Measurements from ENCODE around the gene AFF3.
"Not testable (repeated sequence)": the region's sequence is repeated elsewhere in the genome, so short reads cannot be mapped to it uniquely, and the experiment has no call there.

AFF3 gene, protein sequence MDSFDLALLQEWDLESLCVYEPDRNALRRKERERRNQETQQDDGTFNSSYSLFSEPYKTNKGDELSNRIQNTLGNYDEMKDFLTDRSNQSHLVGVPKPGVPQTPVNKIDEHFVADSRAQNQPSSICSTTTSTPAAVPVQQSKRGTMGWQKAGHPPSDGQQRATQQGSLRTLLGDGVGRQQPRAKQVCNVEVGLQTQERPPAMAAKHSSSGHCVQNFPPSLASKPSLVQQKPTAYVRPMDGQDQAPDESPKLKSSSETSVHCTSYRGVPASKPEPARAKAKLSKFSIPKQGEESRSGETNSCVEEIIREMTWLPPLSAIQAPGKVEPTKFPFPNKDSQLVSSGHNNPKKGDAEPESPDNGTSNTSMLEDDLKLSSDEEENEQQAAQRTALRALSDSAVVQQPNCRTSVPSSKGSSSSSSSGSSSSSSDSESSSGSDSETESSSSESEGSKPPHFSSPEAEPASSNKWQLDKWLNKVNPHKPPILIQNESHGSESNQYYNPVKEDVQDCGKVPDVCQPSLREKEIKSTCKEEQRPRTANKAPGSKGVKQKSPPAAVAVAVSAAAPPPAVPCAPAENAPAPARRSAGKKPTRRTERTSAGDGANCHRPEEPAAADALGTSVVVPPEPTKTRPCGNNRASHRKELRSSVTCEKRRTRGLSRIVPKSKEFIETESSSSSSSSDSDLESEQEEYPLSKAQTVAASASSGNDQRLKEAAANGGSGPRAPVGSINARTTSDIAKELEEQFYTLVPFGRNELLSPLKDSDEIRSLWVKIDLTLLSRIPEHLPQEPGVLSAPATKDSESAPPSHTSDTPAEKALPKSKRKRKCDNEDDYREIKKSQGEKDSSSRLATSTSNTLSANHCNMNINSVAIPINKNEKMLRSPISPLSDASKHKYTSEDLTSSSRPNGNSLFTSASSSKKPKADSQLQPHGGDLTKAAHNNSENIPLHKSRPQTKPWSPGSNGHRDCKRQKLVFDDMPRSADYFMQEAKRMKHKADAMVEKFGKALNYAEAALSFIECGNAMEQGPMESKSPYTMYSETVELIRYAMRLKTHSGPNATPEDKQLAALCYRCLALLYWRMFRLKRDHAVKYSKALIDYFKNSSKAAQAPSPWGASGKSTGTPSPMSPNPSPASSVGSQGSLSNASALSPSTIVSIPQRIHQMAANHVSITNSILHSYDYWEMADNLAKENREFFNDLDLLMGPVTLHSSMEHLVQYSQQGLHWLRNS (N-terminal part only)

DNA sequence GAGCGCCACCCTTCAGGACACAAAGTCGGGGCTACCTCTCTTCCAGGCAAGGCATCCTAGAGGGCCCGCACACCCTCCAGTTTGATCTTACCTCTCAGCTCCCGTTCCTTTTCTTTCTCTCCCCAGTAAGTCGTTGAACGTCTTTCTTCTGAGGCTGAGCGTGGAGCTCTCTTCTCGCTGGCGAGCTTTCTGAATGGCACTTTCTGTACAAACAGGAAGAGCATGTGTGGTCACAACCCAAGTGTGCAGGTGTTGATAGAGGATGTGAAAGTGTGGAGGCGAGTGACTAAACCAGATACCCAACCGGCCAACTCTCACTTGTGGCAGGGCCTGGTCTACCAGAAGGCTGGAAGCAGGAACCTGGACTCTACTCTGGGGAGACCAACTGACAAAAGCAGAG is at the start of gene AFF3:
Gene AFF3, minus strand, starts transcription at position 198 of the 400 bp plus-strand sequence. CDS start 38,136 bp downstream, outside the sequence.
- DNase-seq = no peak

DNA sequence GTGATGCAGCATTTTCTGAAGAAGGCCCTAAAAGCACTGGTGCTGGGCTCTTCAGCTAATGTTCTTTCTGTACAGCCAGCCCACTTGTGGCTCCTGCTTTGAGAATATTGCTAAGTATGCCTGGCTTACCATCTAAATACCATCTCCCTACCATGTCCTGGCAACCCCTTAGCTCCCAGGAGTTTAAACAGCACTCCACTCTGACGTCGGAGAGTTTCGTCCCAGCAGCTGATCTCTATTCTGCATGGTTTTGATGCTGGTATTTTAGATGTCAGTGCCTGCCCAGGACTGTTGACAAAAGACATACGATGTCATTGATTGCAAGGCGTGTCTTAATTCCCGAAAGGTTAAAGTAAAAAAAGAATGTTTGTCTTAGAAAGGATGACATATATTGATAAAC is 47.0 kb upstream of the AFF3 start:
- DNase-seq = no peak

DNA sequence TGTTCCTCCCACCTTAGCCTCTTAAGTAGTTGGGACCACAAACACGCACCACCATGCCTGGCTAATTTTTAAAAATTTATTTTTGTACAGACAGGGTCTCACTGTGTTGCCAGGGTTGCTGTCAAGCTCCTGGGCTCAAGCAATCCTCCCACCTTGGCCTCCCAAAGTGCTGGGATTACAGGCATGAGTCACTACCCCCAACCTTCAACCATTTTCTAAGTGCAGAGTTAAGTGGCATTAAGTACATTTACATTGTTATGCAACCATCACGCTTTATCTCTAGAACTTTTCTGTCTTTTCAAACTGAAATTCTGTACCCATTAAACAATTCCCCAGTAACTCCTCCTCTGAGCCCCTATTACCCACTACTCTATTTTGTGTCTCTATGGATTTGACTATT is 45.9 kb upstream of the AFF3 start:
- DNase-seq = no peak

DNA sequence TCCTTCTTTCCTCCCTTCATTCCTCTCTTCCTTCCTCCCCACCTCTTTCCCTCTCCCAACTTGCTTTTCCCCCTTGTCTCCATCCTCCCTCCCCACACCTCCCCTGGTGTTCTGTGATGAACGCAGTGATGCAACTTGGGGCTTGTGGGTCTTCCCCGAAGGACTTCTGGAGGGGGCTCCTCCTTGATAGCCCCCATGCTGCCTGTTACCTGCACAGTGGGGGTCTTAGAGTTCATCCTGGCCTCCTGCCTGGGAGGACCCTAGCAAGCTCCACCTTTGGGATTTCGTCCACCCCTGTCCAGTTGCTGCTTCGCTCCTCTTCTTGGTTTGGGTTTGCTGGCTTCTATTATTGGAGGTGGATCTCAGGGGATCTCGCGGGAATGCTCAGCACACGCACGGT is 43.7 kb upstream of the AFF3 start:
- DNase-seq = no peak

DNA sequence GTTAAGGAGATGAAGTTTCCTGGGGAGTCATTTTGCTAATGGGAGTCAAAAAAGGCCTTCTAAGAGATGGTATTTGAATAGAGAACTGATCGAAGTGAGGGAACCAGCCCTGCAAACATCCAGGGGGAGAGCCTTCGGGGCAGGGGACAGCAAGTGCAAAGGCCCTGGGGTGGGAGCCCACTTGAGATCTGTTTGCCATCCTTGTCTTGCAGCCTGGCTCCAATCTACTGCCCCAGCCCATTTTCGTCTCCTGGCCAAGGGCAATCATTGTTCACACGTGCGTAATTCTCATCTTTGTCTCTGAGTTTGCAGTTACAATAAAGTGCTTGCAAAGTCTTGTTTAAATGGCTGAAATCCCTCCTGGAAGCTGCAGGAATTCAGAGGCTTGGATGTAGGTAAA is 43.1 kb upstream of the AFF3 start:
- DNase-seq = no peak

DNA sequence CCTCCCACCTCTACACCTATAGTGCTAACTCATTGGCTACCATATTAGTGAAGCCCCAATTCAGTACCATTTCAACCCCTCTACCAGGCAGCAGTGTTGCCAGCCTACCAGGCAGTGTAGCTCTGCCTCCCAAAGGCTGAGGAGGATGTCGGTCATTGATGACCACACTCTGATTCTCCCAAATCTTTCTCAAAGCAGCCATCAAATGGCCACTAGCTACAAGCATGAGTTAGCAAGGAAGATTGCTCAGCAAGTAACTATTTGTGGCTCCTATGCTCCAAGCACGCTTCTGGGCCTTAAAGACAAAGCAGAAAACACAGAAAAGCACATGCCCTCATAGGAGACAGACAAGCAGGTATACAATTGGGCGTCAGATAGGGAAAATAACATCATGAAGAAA is 42.7 kb upstream of the AFF3 start:
- DNase-seq = no peak

DNA sequence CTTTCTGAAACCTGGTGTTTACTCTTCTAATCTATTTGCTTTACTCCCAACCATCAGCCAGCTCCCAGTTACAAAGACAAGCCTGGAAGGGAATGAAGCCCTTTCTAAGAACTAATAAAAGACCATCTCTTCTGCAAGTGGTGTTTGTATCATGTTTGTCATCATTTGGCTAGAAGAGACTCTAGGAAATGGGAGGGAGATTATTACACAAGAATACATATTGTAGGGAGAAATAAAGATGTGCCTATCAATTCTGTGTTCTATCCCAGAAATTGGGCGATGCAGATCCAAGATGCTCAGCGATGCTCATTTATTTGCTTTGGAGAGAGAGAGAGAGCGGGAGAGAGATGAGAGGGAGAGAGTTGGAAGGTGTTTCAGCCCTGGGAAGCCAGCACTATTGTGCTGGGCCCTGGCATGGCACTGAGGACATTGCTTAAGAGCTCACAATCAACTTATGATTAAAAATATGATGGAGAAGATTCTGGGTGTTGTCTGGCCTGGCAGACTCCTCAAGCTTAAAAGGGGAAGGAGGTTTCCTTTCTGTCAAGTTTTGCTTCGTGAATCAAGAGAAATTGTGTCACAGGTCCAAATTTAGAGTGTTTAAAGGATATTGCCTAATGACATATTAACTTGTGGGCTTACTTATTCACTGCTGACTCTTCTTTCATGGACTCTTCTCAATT is 41.8 kb upstream of the AFF3 start:
- DNase-seq = peak; percentile 21

DNA sequence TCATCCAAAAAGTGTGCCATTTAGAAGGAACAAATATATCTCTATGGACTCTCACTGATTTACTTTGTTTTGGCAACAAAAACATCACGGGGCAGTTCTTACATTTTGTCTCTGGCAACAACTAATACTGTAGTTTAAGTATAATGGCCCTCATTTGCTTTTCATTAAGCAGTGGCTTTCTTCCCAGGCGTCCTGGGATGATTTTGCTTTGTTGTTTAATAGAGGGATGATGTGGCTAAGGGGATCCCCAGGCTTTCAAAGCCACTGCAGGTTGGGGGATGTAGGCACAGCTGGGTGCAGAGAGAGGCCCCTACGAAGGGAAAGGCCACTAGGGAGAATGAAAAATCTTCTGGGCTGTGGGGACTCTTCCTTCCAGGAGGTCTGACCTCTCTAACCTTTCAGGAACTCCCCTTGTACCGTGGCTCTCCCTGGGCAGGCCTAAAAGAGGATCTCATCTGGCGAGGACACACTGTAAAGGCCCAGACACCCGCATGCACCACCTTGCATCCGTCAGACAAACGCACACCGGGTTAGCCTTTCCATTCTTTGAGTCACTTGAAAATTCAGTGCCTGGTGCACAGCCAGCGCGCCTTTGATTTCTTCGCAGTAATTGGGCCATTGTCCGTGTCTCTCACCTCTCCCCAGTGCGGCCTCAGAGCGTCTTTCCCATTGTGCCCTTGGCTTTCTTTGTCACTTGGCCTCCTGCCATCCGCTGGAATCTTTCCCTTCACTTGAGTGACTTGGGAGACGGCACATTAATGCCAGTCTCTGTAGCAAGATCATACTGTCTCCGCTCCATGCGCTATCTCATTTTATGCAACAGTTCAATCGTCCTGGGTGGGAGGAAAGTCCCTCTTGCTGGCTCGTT is 40.3 kb upstream of the AFF3 start:
- no peak for DNase-seq

DNA sequence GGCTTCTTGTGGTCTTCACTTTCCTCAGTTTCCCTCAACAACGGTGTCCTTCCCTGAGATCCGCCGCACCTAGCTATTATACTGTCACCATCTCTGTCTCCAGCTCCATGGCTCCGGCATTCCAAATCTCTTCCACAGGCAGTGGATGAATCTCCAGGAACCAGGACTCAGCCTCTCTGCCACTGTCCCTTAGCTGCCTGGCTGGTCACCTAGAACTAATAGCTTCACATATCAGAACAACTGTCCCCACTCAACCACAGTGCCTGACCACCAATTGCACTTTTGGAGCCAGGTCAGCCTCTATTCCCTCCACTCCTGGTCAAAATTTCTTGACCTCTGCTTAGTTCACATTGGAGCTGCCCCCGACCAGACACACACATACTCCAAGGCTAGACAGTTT is 38.1 kb upstream of the AFF3 start:
- DNase-seq = no peak

DNA sequence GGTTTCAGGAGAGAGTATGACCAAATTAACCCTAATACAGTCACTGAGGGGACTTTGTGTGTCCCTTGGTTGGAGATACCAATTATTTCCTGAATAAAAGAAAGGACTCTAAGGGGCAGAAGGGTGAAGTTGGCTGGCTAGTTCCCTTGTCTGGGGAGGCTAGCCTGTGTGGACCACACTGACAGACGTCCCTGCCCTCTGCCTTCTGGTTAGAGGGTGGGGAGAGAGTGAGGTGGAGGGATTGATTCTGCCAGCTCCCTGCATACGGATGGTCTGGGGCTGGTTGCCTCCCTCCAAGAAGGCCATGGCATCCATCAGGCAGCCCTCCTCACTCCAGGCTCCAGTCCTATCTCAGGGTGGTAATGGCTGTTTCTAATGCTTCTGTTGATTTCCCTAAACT is 37.4 kb upstream of the AFF3 start:
- no peak for DNase-seq

DNA sequence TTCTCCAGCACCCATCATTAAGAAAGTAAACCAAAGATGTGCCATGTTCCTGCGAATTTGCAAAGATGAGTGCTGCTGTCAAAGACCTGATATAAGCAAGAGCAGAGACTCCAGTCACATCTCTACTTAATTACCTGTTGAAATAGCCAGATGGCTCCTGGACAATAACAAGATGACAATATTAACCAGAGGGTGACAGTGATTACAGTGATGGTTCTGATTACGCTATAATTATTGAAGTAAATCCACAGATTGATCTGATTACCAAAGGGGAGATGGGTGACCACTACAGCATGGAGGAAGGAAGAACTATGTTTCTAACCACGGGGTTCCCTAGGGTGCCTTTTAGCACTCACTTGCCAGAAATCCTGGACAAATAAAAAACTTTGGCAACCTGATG is 36.5 kb upstream of the AFF3 start:
- no peak for DNase-seq

DNA sequence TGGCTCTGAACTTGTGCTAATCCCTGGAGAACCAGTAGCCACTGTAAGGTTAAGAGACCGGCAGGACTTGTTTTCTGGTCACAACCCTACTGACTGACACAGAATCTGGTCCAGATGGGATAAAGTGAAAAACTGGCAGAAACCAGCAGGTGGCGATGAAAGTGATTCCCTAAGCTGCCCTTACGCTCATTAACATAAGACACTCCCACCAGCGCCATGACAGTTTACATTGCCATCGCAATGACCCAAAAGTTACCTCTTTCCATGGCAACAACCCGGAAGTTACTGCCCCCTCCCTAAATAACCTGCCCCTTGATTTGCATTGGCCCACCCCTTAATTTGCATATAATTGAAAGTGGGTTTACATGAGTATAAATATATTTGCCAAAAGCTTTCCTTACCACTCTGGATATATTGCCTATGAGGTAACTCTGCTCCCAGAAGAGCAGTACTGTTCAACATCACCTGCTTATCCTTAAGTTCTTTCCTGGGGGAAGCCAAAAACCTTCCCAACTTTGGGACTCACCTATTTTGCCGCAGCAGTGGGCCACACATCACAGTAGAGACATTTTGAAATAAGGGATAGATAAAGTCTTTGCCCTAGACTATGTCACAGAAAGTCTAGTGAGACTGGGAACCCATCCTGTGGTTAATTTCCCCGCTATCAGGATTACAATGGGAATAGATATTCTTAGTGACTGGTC is 35.8 kb upstream of the AFF3 start:
- DNase-seq = no peak

DNA sequence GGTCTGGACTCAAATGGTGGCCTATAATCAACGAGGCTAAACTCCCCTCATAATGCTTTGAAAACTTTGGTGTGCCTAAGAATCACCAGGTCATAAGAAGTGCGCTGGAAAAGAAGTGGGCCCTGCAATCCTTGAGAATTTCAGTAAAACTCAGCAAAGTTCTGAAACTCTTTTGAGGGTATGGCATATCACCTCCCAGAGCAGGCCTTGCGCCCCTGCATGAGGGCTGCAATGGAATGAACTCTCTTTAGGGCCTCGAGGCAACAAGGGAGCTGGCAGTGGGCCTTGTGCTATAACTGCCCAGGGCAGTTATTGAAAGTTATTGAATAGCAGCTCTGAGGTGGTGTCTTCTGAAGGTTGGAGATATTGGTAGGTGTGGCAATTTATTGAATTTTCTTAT is 34.5 kb upstream of the AFF3 start:
- DNase-seq = no peak

DNA sequence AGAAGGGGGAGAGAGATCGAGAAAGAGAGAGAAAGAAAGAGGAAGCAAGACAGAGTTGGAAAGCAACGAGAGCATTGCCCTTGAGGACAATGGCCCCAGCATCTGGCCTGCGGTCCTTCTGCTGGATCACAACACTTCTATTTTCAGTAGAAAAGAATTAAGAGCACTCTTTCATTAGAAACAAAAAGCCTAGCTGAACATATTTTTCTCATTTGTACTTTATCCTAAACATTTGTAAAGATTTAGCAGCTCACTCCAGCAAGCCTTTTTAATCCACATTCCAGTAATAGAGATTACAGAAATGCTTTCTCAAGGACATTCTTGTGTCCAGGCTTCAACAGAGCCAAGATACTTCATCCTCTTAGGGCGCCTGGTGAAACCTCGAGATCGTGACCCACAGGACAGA is 31.6 kb upstream of the AFF3 start:
- no peak for DNase-seq

DNA sequence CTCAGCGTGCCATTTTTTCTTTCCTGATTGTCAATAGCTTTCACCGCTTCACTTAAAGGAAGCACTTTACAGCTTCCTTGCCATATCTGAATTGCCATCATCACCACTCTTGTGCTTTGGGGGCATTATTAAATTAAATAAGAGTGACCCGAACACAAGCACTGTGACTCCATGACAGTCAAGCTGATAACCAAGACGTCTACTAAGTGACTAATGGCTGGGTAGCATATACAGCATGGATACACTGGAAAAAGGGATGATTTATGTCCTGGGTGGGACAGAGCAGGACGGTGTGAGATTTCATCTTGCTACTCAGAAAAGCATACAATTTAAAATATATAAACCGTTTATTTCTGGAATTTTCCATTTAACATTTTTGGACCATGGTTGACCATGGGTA is 24.3 kb upstream of the AFF3 start:
- no peak for DNase-seq

DNA sequence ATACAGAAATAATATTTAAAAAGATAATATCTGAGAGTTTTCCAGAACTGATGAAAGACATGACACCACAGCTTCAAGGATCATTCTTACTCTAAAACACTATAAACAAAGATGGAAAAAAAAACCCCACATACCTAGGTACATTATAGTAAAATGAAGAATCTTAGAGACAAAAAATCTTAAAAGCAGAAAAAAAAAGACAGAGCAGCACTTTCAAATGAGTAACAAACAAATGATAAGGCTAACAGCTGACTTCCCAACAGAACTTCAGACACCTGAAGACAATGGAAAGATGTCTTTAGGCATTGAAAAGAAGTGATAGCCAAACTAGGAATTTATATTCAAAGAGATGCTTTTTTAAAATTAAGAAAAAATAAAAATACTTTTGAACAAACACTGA is 21.2 kb upstream of the AFF3 start:
- no peak for DNase-seq

DNA sequence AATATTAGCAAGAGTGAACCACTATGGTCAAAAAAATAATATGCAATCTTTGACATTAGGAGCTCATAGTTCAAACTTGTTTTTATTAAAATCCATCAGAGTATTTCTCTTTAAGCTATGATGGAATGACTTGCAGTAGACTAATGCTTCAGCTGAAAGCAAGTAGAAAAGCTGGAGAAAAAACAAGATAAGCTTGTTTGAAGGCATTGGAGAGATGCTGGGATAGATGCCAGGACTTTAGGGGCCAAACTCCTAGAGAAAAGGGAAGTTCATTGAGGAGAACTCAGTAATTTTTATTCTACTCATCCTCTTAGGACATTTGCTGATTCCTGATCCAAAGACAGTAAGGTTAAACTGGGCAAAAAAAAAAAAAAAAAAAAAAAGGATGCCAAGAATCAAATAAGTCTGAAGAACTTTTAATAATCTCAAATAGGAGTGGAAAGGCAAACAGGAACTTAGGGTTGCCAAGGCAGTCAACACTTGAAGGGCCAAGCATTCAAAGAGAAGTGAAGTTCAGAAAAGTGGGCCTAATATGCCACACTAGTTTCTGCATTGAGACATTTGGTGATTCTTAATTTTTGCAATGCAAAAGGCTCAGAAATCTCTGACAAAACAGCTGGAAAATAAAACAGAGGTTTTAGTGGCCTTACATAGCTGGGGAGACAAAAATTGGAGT is 19.7 kb upstream of the AFF3 start:
- no peak for DNase-seq

DNA sequence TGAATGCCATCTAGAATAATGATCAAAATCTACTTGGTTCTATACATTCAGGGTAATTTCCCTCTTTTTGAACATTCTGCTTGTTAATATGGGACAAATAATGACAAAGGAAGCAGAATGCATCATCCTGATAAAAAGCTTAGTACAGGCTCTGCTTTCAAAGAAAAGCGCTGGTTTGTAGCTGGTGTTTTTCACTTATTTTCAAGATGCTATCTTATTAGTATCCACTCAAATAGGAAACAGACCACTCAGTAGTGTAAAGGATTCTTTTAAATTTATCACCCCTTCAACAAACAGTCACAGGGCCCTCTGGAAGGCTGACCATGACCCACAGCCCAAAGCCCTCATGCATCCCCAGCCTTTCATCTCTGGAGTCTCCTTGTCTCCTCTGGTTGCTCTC is 18.0 kb upstream of the AFF3 start:
- no peak for DNase-seq

DNA sequence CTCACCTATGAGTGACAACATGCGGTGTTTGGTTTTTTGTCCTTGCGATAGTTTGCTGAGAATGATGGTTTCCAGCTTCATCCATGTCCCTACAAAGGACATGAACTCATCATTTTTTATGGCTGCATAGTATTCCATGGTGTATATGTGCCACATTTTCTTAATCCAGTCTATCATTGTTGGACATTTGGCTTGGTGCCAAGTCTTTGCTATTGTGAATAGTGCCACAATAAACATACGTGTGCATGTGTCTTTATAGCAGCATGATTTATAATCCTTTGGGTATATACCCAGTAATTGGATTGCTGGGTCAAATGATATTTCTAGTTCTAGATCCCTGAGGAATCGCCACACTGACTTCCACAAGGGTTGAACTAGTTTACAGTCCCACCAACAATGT is 9.4 kb upstream of the AFF3 start:
- DNase-seq = not testable (repeated sequence)

DNA sequence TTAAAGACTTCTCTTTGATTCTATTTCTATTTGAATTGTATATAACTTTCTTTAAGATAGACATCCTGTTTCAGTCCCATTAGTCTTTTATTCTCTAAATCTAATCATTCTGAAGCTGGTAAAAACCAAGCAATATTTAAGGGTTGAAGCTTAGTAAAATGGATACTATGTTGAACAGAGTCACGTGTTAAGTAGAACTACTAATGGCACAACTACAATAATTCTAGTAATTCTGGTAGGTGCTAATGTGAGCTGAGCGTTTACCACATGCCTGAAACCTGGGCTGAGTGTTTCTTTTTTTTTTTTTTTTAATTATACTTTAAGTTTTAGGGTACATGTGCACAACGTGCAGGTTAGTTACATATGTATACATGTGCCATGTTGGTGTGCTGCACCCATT is 8.9 kb upstream of the AFF3 start:
- no peak for DNase-seq

DNA sequence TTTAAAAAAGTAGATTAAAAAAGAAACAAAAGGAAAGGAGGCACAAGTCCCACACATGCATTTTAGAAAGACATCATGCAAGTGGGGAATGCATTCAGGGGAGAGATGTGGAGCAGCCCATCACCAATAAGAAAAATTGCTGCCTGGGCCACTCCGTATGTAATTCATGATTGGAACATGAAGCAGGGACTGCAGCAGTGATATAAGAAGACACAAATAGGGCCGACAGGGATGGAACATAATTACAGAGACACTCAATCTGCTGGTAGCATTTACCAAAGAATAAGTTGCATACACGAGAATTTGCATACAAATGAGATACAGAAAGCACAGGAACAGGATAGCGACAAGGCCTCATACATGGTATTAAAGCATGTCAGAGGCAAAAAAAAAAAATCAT is 6.5 kb upstream of the AFF3 start:
- DNase-seq = no peak

Data from NCI-H1092 treated with DMSO at 0.1 percent for 48 hours (cell line).